CD14-positive monocyte (primary cell): Measurements from ENCODE around the gene HSPA5. TPM values are rescaled to one million over a fixed set of nuclear protein-coding genes. Genes with fewer than 3 reads are reported as not detected.

Experiments
- DNase-seq, 3 donors: peaks; one replicate each; pipeline ENCODE4 v3.0.0-alpha.2; 2011 to 2022
- H2AFZ ChIP-seq: 2 replicates; pipeline ENCODE4 v1.6.0; 2012; ENCODE audit warnings: mild to moderate bottlenecking, low read depth, low read length, inconsistent platforms; ENCODE audit not compliant: insufficient read depth, poor library complexity, severe bottlenecking
- H3K27ac ChIP-seq, 2 donors: 1 replicate in 1 of 2; 2 replicates in 1 of 2; pipeline ENCODE4 v1.5.1; 2012 to 2013; ENCODE audit warnings: low read length in 2 of 2, control low read depth in 1 of 2, inconsistent platforms in 1 of 2, low read depth in 1 of 2, mild to moderate bottlenecking in 1 of 2
- H3K27me3 ChIP-seq, 2 donors: one replicate each; pipeline versions ENCODE4 v1.6.0 to v1.6.1; 2011 to 2013; ENCODE audit warnings: low read length in 2 of 2; ENCODE audit not compliant: control insufficient read depth in 2 of 2, insufficient read depth in 2 of 2
- H3K36me3 ChIP-seq, 2 donors: replicated peaks in 1 of 2; 1 replicate in 1 of 2; 2 replicates in 1 of 2; pipeline versions ENCODE4 v1.5.1 to v1.6.1; 2012 to 2013; ENCODE audit warnings: low read length in 2 of 2, control low read depth in 1 of 2, inconsistent platforms in 1 of 2, mild to moderate bottlenecking in 1 of 2; ENCODE audit not compliant: insufficient read depth in 2 of 2, control insufficient read depth in 1 of 2
- H3K4me1 ChIP-seq, 2 donors: 1 replicate in 1 of 2; 2 replicates in 1 of 2; pipeline versions ENCODE4 v1.5.1 to v1.6.1; 2012 to 2013; ENCODE audit warnings: low read length in 2 of 2, control low read depth in 1 of 2, inconsistent platforms in 1 of 2, mild to moderate bottlenecking in 1 of 2, moderate library complexity in 1 of 2; ENCODE audit not compliant: insufficient read depth in 2 of 2, control insufficient read depth in 1 of 2
- H3K4me2 ChIP-seq: replicated peaks from 2 replicates; pipeline ENCODE3; 2012; ENCODE audit warnings: low read length, moderate library complexity, mild to moderate bottlenecking; ENCODE audit not compliant: poor library complexity, severe bottlenecking; ENCODE audit errors: extremely low read depth
- H3K4me3 ChIP-seq, 3 experiments: fragments of 200-600 bp in 1 of 3; sonication (generic) in 1 of 3; replicated peaks in 1 of 3; 1 replicate in 2 of 3; 2 replicates in 1 of 3; pipeline ENCODE4 v1.5.1; 2011 to 2013; ENCODE audit warnings: low read length in 3 of 3, mild to moderate bottlenecking in 3 of 3, control low read depth in 2 of 3, low read depth in 2 of 3, inconsistent platforms in 1 of 3, moderate library complexity in 1 of 3
- H3K79me2 ChIP-seq: 2 replicates; pipeline ENCODE4 v1.6.0; 2012; ENCODE audit warnings: mild to moderate bottlenecking, control low read depth, inconsistent platforms, low read length, moderate library complexity; ENCODE audit not compliant: insufficient read depth
- H3K9ac ChIP-seq: 2 replicates; pipeline ENCODE4 v1.6.0; 2017; ENCODE audit warnings: low read length, mild to moderate bottlenecking; ENCODE audit not compliant: insufficient read depth, poor library complexity, severe bottlenecking
- H3K9me3 ChIP-seq, 2 donors: replicated peaks in 1 of 2; 1 replicate in 1 of 2; 2 replicates in 1 of 2; pipeline versions ENCODE4 v1.5.1 to v1.6.1; 2012 to 2013; ENCODE audit warnings: low read length in 2 of 2, control low read depth in 1 of 2; ENCODE audit not compliant: control insufficient read depth in 1 of 2, insufficient read depth in 1 of 2
- H4K20me1 ChIP-seq: 2 replicates; pipeline ENCODE4 v1.6.0; 2012; ENCODE audit warnings: mild to moderate bottlenecking, low read length, control low read depth, moderate library complexity; ENCODE audit not compliant: insufficient read depth
- H3K27ac Mint-ChIP-seq, 7 donors: one replicate each; pipeline ENCODE4 v1.8.0; 2020; ENCODE audit warnings: mild to moderate bottlenecking in 7 of 7, mixed read lengths in 7 of 7, moderate library complexity in 6 of 7, inconsistent platforms in 2 of 7
- H3K27me3 Mint-ChIP-seq, 3 donors: one replicate each; pipeline ENCODE4 v1.8.0; 2021 to 2022; ENCODE audit warnings: low read depth in 3 of 3, mild to moderate bottlenecking in 3 of 3, mixed read lengths in 3 of 3, moderate library complexity in 3 of 3, inconsistent platforms in 1 of 3
- H3K36me3 Mint-ChIP-seq, 2 donors: one replicate each; pipeline ENCODE4 v1.8.0; 2020; ENCODE audit warnings: mixed read lengths in 2 of 2, inconsistent platforms in 1 of 2, mild to moderate bottlenecking in 1 of 2
- H3K4me1 Mint-ChIP-seq: one replicate; pipeline ENCODE4 v1.8.0; 2020; ENCODE audit warnings: mild to moderate bottlenecking, mixed read lengths
- H3K4me3 Mint-ChIP-seq, 2 donors: one replicate each; pipeline ENCODE4 v1.8.0; 2020; ENCODE audit warnings: mild to moderate bottlenecking in 2 of 2, mixed read lengths in 2 of 2, moderate library complexity in 1 of 2
- H3K9me3 Mint-ChIP-seq, 7 donors: one replicate each; pipeline ENCODE4 v1.8.0; 2020 to 2022; ENCODE audit warnings: mixed read lengths in 7 of 7, mild to moderate bottlenecking in 6 of 7, moderate library complexity in 6 of 7, inconsistent platforms in 2 of 7
- WGBS: methylation state at CpG from one replicate; pipeline ENCODE4 v1.1.5; 2013; ENCODE audit warnings: missing lambda C conversion rate; ENCODE audit not compliant: insufficient coverage; 5-methylcytosine and 5-hydroxymethylcytosine counted together
- intact Hi-C, 2 donors: fragments of 100-400 bp; cut with micrococcal nuclease; formaldehyde crosslinking; loops; one replicate each; pipeline versions ENCODE4 v1.15.0 to v1.15.1; 2023
- polyA plus RNA-seq, 3 donors: library from polyadenylated mRNA; depleted of rRNA in 1 of 3; unstranded in 2 of 3; stranded (reverse) in 1 of 3; fragments of 300-500 nt in 2 of 3; fragments of >200 nt in 1 of 3; fragmentation: Illumina TruSeq in 2 of 3; gene quantifications; 1 replicate in 2 of 3; 2 replicates in 1 of 3; pipeline ENCODE4 v1.2.3, GENCODE V29; 2012 to 2021
- TF ChIP-seq, protein P1 (sequence below): fragments of 200-600 bp; IDR thresholded peaks from one replicate; pipeline ENCODE4 v1.8.0; 2022; ENCODE audit warnings: antibody characterized with exemption, mild to moderate bottlenecking

The HSPA5 gene
- polyA plus RNA-seq, 3 donors, result 105 to 238 (median 156) TPM

GRCh38 chr9:125190361-125190801 is 50.8 kb downstream of the HSPA5 start:
- Mint-ChIP-seq H3K4me3 (peak overlapping the region; percentile 94 to 95), H3K9me3 (no peaks in the 10 kb centered on the region), H3K4me1 (peaks cover 35% of the 10 kb centered on the region), H3K27ac (peak overlapping the region; percentile 86 to 95 (median 93)), H3K27me3 (peaks cover 0 to 1% (median 0%) of the 10 kb centered on the region in 3 donors), H3K36me3 (peaks cover 2 to 14% of the 10 kb centered on the region in 2 donors)
- Histone ChIP-seq H3K27ac (peak overlapping the region; percentile 88 to 95), H3K27me3 (no peaks in the 10 kb centered on the region), H3K4me2 (peak overlapping the region; percentile 95), H3K79me2 (peaks cover 56% of the 10 kb centered on the region), H3K4me1 (peaks cover 23 to 36% of the 10 kb centered on the region in 2 donors), H3K9ac (peak overlapping the region; percentile 99), H3K36me3 (no peaks in the 10 kb centered on the region), H3K4me3 (peak overlapping the region; percentile 66 to 97 (median 94)), H2AFZ (peak overlapping the region; percentile 95), H4K20me1 (peaks cover 15% of the 10 kb centered on the region), H3K9me3 (no peaks in the 10 kb centered on the region)
- 68% methylated on average over 8 of the region's 14 CpGs for WGBS
- no peak for DNase-seq
- TF ChIP-seq, protein P1, sequence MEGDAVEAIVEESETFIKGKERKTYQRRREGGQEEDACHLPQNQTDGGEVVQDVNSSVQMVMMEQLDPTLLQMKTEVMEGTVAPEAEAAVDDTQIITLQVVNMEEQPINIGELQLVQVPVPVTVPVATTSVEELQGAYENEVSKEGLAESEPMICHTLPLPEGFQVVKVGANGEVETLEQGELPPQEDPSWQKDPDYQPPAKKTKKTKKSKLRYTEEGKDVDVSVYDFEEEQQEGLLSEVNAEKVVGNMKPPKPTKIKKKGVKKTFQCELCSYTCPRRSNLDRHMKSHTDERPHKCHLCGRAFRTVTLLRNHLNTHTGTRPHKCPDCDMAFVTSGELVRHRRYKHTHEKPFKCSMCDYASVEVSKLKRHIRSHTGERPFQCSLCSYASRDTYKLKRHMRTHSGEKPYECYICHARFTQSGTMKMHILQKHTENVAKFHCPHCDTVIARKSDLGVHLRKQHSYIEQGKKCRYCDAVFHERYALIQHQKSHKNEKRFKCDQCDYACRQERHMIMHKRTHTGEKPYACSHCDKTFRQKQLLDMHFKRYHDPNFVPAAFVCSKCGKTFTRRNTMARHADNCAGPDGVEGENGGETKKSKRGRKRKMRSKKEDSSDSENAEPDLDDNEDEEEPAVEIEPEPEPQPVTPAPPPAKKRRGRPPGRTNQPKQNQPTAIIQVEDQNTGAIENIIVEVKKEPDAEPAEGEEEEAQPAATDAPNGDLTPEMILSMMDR, result no peak
- intact Hi-C loops, result loop anchor here in 1 of 2 donors (10.0 kb wide), 1 partner anchor 74 kb away; the partner anchor contains the start of gene GAPVD1

DNA sequence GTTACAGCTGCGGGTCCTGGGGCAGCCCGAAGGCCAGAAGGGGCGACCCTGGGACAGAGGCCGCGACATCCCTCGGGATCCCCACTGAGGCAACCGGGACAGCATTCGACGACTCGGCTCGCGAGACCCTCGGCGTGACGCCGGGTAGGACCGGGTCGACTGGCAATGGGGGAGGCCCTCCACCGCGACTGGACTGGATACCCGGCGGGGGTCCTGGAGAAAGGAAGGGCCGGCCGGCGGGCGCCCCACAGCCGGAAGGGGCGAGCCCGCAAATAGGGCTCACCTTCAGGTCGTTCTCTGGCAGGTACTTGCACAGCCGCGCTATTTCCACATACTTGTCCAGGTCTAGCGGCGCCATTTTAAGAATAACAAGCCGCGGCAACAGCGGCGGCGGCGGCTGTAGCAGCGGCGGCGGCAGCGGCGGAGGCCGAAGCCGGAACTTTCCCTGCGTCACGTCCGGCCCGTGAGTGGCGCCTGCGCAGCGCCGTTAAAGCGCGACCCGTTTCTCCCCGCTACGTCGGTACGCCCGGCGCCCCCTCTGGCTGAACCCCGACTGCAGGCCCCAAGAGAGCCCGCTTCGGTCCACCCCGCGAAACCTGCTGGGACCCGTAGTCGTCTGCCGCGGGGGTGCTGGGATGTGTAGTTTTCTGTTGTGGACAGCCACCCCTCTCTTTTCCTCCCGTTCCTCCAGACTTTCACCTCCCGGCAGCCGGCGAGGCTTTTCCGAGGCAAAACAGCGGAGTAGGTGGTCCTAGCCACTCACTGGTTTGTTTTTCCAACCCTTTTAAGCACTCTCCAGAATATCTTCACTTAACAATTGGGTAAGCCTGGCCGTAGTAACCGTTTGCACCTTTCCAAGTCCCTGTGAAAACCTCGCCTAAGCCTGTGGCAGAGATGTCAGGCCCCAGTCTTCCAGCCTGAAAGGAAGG is 51.5 kb downstream of the HSPA5 start, which contains the start of gene PPP6C:
Gene PPP6C (minus strand): TSS at position 443 of the 929 bp plus-strand sequence. CDS start 85 bp downstream, at position 358.
- Mint-ChIP-seq H3K27ac (peak within 1 kb of the TSS; percentile 86 to 95 (median 93)), H3K4me1 (peaks cover 29% of the 10 kb centered on the region), H3K36me3 (peaks cover 2 to 20% of the 10 kb centered on the region in 2 donors), H3K4me3 (peak within 1 kb of the TSS; percentile 94 to 95), H3K27me3 (no peaks in the 10 kb centered on the region), H3K9me3 (no peaks in the 10 kb centered on the region)
- H3K9me3 ChIP-seq, result no peaks in the 10 kb centered on the region
- no peaks in the 10 kb centered on the region for H3K27me3 ChIP-seq
- H3K4me1 ChIP-seq, result peaks cover 23 to 34% of the 10 kb centered on the region in 2 donors
- peaks cover 64% of the 10 kb centered on the region for H3K79me2 ChIP-seq
- peak within 1 kb of the TSS; percentile 95 for H2AFZ ChIP-seq
- intact Hi-C loops, result loop anchor here (2.0 to 10.0 kb wide), 4 partner anchors 51 to 75 kb away; partner anchors contain the start of genes GAPVD1 (in 2 of the 2) and HSPA5 (in 2 of the 2)
- under 1% methylated on average over 67 of the region's 82 CpGs for WGBS
- H4K20me1 ChIP-seq, result peaks cover 22% of the 10 kb centered on the region
- H3K4me2 ChIP-seq, result peak within 1 kb of the TSS; percentile 95
- H3K4me3 ChIP-seq, result peak within 1 kb of the TSS; percentile 66 to 97 (median 94)
- peak within 1 kb of the TSS; percentile 88 to 95 for H3K27ac ChIP-seq
- H3K36me3 ChIP-seq, result no peaks in the 10 kb centered on the region
- TF ChIP-seq, protein P1, result peak; percentile 63
- H3K9ac ChIP-seq, result peak within 1 kb of the TSS; percentile 99
- peak; percentile 96 to 97 (median 97) for DNase-seq
